BLaER1 treated with 17β-estradiol and CSF1 and Interleukin-3, amounts not matched to agents 10 nM and 100 nM (cell line): ENCODE measurements around the gene MBNL2.

ENCODE experiments used
- H3K27ac ChIP-seq, 11 experiments: shearing (Covaris generic); formaldehyde crosslinking; 2 replicates each; pipeline ENCODE4 v1.8.1; 2022
- H3K27me3 ChIP-seq, 11 experiments: shearing (Covaris generic); formaldehyde crosslinking; 2 replicates each; pipeline ENCODE4 v1.8.1; 2022
- H3K36me3 ChIP-seq, 11 experiments: shearing (Covaris generic); formaldehyde crosslinking; 2 replicates each; pipeline ENCODE4 v1.8.1; 2022
- H3K4me1 ChIP-seq, 10 experiments: shearing (Covaris generic); formaldehyde crosslinking; 2 replicates each; pipeline ENCODE4 v1.8.1; 2022
- H3K4me2 ChIP-seq, 11 experiments: shearing (Covaris generic); formaldehyde crosslinking; 2 replicates each; pipeline ENCODE4 v1.8.1; 2022
- H3K4me3 ChIP-seq, 10 experiments: shearing (Covaris generic); formaldehyde crosslinking; 2 replicates each; pipeline ENCODE4 v1.8.1; 2022
- H3K9ac ChIP-seq, 11 experiments: shearing (Covaris generic); formaldehyde crosslinking; 2 replicates each; pipeline ENCODE4 v1.8.1; 2022
- H3K9me3 ChIP-seq, 11 experiments: shearing (Covaris generic); formaldehyde crosslinking; replicated peaks in 1 of 11; 2 replicates each; pipeline ENCODE4 v1.8.1; 2022
- H4K20me1 ChIP-seq, 11 experiments: shearing (Covaris generic); formaldehyde crosslinking; 2 replicates each; pipeline ENCODE4 v1.8.1; 2022
- Cebpa-rat ChIP-seq, 11 experiments: shearing (Covaris generic); IDR thresholded peaks; 2 replicates each; pipeline ENCODE4 v1.8.1; 2022

MBNL2 gene

DNA sequence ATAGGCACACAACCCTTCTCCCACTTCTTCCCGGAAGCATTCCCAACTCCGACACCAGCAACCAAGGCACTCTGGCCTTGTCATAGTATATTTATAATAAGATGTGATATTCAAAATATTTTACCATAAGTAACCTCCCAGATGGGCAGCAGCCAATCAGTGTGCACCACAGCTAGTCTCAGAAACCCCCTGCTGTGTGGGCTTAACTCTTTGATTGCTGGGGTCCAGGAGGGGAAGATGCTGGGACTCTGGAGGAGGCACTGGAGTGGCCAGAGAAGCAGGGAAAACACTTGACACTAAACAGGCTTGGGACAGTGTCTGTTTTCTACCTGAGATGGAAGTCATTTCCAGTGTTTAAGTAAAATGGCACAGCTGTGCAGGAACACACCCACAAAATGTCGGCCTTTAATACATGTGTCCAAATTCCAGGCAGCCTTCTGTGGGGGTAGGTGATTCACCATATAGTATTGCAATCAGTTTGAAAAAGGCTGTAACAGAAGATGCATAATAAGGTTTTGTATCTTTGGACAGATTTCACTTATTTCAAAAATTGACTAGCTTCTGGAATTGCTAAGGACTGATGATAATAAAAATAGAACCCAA lies 100.7 kb downstream of the MBNL2 start:
- H4K20me1 ChIP-seq, result peaks cover 0 to 95% (median 8%) of the 10 kb centered on the region in 11 experiments; a peak in 8 of 22 replicates
- H3K36me3 ChIP-seq, result peaks cover 0 to 5% (median 0%) of the 10 kb centered on the region in 11 experiments; a peak in 2 of 22 replicates
- H3K4me1 ChIP-seq, result peaks cover 0 to 15% (median 5%) of the 10 kb centered on the region in 10 experiments; a peak in 5 of 20 replicates
- no peaks in the 10 kb centered on the region for H3K9me3 ChIP-seq
- H3K4me3 ChIP-seq, result no peak overlapping the region
- H3K4me2 ChIP-seq, result no peak overlapping the region
- no peak for TF ChIP-seq Cebpa-rat (IDR thresholded peaks at IDR 0.05)
- no peak overlapping the region for H3K9ac ChIP-seq
- H3K27ac ChIP-seq, result no peak overlapping the region
- no peaks in the 10 kb centered on the region for H3K27me3 ChIP-seq

- no peak overlapping the region for H3K9ac ChIP-seq
- peaks cover 0 to 4% (median 0%) of the 10 kb centered on the region in 10 experiments; a peak in 1 of 20 replicates for H3K4me1 ChIP-seq
- H3K27me3 ChIP-seq, result no peaks in the 10 kb centered on the region
- no peak overlapping the region for H3K4me2 ChIP-seq
- peaks cover 0 to 10% (median 0%) of the 10 kb centered on the region in 11 experiments; a peak in 3 of 22 replicates for H3K36me3 ChIP-seq
- H3K9me3 ChIP-seq, result no peaks in the 10 kb centered on the region
- H3K4me3 ChIP-seq, result no peak overlapping the region
- no peak for TF ChIP-seq Cebpa-rat (IDR thresholded peaks at IDR 0.05)
- H3K27ac ChIP-seq, result no peak overlapping the region
- peaks cover 0 to 94% (median 3%) of the 10 kb centered on the region in 11 experiments; a peak in 8 of 22 replicates for H4K20me1 ChIP-seq
Measured at GRCh38 chr13:97324115-97324514, 102.0 kb downstream of the MBNL2 start.

DNA sequence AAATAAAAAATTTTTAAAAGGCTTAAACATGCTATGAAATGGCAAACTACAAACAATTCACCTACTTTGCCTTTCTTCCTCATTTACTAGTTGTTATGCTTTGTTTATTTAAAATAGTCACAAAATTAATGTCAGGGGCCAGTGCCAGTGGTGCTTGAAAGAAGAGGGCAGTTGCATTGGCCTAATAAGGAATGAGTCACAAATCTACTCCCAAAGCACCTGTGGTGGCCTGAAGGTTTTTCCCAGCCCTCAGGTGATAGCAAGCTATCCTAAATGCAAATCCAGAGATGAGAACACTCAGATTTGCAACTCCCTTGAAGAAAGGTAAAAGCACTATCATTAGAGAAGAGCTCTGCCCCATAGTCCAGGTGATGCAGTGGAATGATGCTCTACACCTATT lies 103.6 kb downstream of the MBNL2 start:
- H3K9ac ChIP-seq, result no peak overlapping the region
- no peak overlapping the region for H3K27ac ChIP-seq
- no peak overlapping the region for H3K4me2 ChIP-seq
- peaks cover 0 to 4% (median 0%) of the 10 kb centered on the region in 10 experiments; a peak in 1 of 20 replicates for H3K4me1 ChIP-seq
- no peaks in the 10 kb centered on the region for H3K27me3 ChIP-seq
- peaks cover 0 to 10% (median 0%) of the 10 kb centered on the region in 11 experiments; a peak in 3 of 22 replicates for H3K36me3 ChIP-seq
- no peak overlapping the region for H3K4me3 ChIP-seq
- H3K9me3 ChIP-seq, result no peaks in the 10 kb centered on the region
- no peak for TF ChIP-seq Cebpa-rat (IDR thresholded peaks at IDR 0.05)
- peaks cover 0 to 90% (median 0%) of the 10 kb centered on the region in 11 experiments; a peak in 8 of 22 replicates for H4K20me1 ChIP-seq

DNA sequence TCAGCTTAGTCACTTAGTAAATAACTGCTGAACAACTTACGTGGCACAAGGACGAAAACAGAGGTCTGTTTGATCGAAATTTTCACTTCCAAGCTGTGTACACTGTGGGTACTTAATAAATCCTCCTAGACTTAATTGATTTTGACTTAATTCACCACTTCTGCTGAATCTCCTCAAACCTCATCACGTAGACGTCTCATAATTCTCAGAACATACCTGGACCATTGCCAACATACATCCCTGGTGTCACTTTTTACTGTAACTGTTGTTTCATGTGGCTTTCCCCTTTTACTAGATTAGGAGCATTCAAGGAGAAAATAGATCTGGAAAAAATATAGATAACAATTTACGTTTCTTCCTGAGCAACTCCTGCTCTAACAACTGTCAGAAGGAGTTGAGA lies 105.0 kb downstream of the MBNL2 start:
- Histone ChIP-seq H3K4me2 (no peak overlapping the region), H3K36me3 (peaks cover 0 to 10% (median 0%) of the 10 kb centered on the region in 11 experiments; a peak in 4 of 22 replicates), H4K20me1 (peaks cover 0 to 87% (median 0%) of the 10 kb centered on the region in 11 experiments; a peak in 8 of 22 replicates), H3K9me3 (no peaks in the 10 kb centered on the region), H3K27ac (no peak overlapping the region), H3K4me3 (no peak overlapping the region), H3K27me3 (no peaks in the 10 kb centered on the region), H3K4me1 (peaks cover 0 to 4% (median 0%) of the 10 kb centered on the region in 10 experiments; a peak in 1 of 20 replicates), H3K9ac (no peak overlapping the region)
- no peak for TF ChIP-seq Cebpa-rat (IDR thresholded peaks at IDR 0.05)

DNA sequence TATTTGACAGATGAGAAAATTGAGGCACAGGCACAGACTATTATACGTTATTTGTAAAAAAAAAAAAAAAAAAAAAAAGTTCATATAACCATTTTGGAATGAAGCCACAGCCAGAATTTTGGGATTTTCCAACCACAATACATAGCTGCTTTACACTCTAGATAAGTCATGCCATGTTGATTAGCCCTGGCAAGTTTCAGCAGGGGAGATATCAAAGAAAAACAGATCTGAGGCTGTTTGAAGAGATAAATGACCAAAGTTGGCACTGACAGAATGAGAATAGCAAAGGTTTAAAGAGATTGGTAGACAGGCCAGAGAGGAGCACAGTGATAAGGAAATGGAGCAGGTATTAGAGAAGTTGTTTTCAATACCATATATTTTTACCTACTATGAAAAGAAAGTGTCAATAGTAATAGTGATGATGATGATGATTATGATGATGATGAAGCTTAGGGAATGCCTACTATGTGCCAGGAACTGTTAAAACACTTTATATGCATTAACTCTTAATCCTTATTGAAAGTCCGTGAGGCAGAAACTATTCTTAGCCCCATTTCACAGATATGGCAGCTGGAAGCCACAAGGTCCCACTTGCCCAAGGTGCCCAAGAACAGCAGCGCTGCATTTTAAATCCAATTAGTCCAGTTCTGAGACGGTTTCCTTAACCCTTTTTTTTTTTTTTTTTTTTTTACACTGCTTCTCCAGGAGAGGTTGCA lies 105.5 kb downstream of the MBNL2 start:
- no peak for TF ChIP-seq Cebpa-rat (IDR thresholded peaks at IDR 0.05)
- H3K9me3 ChIP-seq, result no peaks in the 10 kb centered on the region
- H3K9ac ChIP-seq, result no peak overlapping the region
- H3K4me1 ChIP-seq, result peaks cover 0 to 4% (median 0%) of the 10 kb centered on the region in 10 experiments; a peak in 1 of 20 replicates
- H3K4me3 ChIP-seq, result no peak overlapping the region
- no peak overlapping the region for H3K4me2 ChIP-seq
- no peaks in the 10 kb centered on the region for H3K27me3 ChIP-seq
- no peak overlapping the region for H3K27ac ChIP-seq
- H3K36me3 ChIP-seq, result peaks cover 0 to 10% (median 0%) of the 10 kb centered on the region in 11 experiments; a peak in 4 of 22 replicates
- peaks cover 0 to 87% (median 0%) of the 10 kb centered on the region in 11 experiments; a peak in 7 of 22 replicates for H4K20me1 ChIP-seq

GRCh38 chr13:97328222-97328790 lies 106.2 kb downstream of the MBNL2 start:
- H3K4me2 ChIP-seq, result no peak overlapping the region
- H3K4me3 ChIP-seq, result no peak overlapping the region
- peaks cover 0 to 85% (median 0%) of the 10 kb centered on the region in 11 experiments; a peak in 7 of 22 replicates for H4K20me1 ChIP-seq
- peaks cover 0 to 10% (median 0%) of the 10 kb centered on the region in 11 experiments; a peak in 5 of 22 replicates for H3K36me3 ChIP-seq
- no peak overlapping the region for H3K27ac ChIP-seq
- TF ChIP-seq Cebpa-rat (IDR thresholded peaks at IDR 0.05), result no peak
- H3K9ac ChIP-seq, result no peak overlapping the region
- no peaks in the 10 kb centered on the region for H3K27me3 ChIP-seq
- no peaks in the 10 kb centered on the region for H3K9me3 ChIP-seq
- H3K4me1 ChIP-seq, result peaks cover 0 to 4% (median 0%) of the 10 kb centered on the region in 10 experiments; a peak in 1 of 20 replicates

DNA sequence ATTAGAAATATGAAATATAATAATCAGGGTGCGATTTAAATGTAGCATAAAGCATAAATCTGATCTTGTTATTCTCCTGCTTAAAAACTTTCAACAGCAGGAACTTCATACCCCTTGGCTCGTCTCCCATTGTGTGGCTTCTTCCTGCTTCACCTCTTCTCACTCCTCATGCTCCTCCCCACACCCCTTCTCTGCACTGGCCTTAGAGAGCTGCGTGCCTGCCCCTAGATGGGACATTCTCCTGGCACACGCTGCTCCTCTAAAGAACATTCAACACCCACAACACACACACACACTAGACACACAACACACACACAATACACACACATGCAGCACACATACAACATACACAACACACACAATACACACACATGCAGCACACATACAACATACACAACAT lies 107.2 kb downstream of the MBNL2 start:
- Histone ChIP-seq H3K4me3 (no peak overlapping the region), H3K4me1 (peaks cover 0 to 4% (median 0%) of the 10 kb centered on the region in 10 experiments; a peak in 2 of 20 replicates), H3K36me3 (peaks cover 0 to 12% (median 0%) of the 10 kb centered on the region in 11 experiments; a peak in 8 of 22 replicates), H3K9me3 (no peaks in the 10 kb centered on the region), H4K20me1 (peaks cover 0 to 77% (median 0%) of the 10 kb centered on the region in 11 experiments; a peak in 7 of 22 replicates), H3K4me2 (no peak overlapping the region), H3K9ac (no peak overlapping the region), H3K27ac (no peak overlapping the region), H3K27me3 (no peaks in the 10 kb centered on the region)
- TF ChIP-seq Cebpa-rat (IDR thresholded peaks at IDR 0.05), result no peak

- Histone ChIP-seq H3K27me3 (no peaks in the 10 kb centered on the region), H3K4me1 (peaks cover 0 to 7% (median 0%) of the 10 kb centered on the region in 10 experiments; a peak in 2 of 20 replicates), H3K9ac (no peak overlapping the region), H3K27ac (no peak overlapping the region), H3K36me3 (peaks cover 0 to 19% (median 8%) of the 10 kb centered on the region in 11 experiments; a peak in 15 of 22 replicates), H3K9me3 (no peaks in the 10 kb centered on the region), H3K4me3 (no peak overlapping the region), H4K20me1 (peaks cover 0 to 67% (median 0%) of the 10 kb centered on the region in 11 experiments; a peak in 7 of 22 replicates), H3K4me2 (no peak overlapping the region)
- TF ChIP-seq Cebpa-rat (IDR thresholded peaks at IDR 0.05), result no peak
Measured at GRCh38 chr13:97330448-97330847, 108.3 kb downstream of the MBNL2 start.

- no peak overlapping the region for H3K27ac ChIP-seq
- no peak overlapping the region for H3K9ac ChIP-seq
- H4K20me1 ChIP-seq, result peaks cover 0 to 54% (median 0%) of the 10 kb centered on the region in 11 experiments; a peak in 7 of 22 replicates
- no peaks in the 10 kb centered on the region for H3K27me3 ChIP-seq
- TF ChIP-seq Cebpa-rat (IDR thresholded peaks at IDR 0.05), result peak in 1 of 11 experiments; percentile 15; a peak in 1 of 22 replicates
- no peaks in the 10 kb centered on the region for H3K9me3 ChIP-seq
- peaks cover 0 to 8% (median 0%) of the 10 kb centered on the region in 10 experiments; a peak in 1 of 20 replicates for H3K4me1 ChIP-seq
- H3K36me3 ChIP-seq, result peaks cover 10 to 42% (median 28%) of the 10 kb centered on the region in 11 experiments; a peak in 19 of 22 replicates
- no peak overlapping the region for H3K4me2 ChIP-seq
- H3K4me3 ChIP-seq, result no peak overlapping the region
Measured at GRCh38 chr13:97332742-97333141, 110.6 kb downstream of the MBNL2 start.
